GM19324 (cell line): ENCODE data around the gene CDC25C.
"Not testable (repeated sequence)": the region's sequence is repeated elsewhere in the genome, so short reads cannot be mapped to it uniquely, and the experiment has no call there.

Experiments used
- ATAC-seq: cut with Tn5 transposase; IDR thresholded peaks from one replicate; pipeline ENCODE4 v1.9.1; 2021; ENCODE audit warnings: mild to moderate bottlenecking, moderate library complexity; ENCODE audit not compliant: unreplicated experiment, low FRiP score

Gene CDC25C

GRCh38 chr5:138349852-138350562 lies 18.4 kb upstream of the CDC25C start:
- no peak for ATAC-seq

DNA sequence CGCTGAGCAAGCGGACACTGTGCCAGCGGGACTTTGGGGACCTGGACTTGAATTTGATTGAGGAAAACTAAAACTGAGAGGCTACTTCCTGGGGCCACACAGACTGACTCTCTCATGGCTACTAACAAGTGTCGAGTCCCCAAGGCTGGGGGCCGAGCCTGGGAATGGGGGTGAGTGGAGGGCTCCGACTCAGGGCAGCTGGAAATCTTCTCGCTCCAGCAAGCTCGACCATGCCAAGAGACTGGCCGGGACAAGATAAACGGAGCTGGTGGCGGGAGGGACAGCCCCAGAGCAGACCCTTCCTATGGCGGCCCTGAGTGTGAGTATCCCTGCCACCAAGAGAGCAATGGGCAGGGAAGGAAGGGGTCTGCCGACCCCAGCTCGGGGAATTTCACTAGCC lies 15.3 kb upstream of the CDC25C start:
- no peak for ATAC-seq

GRCh38 chr5:138344887-138345622 lies 13.5 kb upstream of the CDC25C start:
- no peak for ATAC-seq

- no peak for ATAC-seq
Observed at GRCh38 chr5:138340008-138340407, 8.4 kb upstream of the CDC25C start.

DNA sequence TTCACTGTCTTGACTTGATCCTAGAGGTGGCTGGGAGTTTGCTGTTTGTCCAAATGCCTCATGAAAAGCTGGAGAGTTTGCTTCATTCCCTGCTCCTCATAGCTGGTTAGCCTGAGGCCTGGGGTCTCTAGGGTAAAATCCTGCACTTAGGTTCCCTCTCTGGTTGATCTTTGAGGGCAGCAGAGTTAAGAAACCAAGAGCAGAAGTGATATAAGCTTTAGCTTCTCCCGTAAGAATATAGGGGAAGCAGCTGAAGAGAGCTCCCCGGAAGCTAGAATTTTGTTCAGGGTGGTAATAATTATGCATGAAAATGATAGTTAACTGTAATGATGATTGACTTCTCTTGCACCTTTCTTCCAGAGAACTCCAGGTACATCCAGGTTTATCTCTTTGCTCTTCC lies 7.9 kb upstream of the CDC25C start:
- no peak for ATAC-seq

DNA sequence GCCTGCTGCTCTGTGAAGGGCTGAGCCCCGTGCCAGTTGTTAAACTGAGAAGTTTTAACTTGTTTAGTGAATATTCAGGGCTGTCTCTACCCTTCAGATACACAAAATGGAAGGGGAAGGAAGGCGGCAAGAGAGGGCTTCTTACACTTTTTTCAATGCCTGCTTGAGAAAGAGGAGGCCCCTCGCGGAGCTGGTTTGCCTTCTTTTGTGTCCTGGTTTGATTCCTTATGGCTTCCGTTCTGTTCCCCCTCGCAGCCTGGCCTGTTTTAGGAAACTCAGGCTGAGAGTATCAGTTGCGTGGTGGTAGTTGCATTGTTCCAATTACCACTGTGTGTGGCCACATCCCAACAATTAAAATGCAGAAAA lies 7.5 kb upstream of the CDC25C start:
- ATAC-seq: no peak

- ATAC-seq: no peak
Observed at GRCh38 chr5:138338411-138339090, 6.9 kb upstream of the CDC25C start.

- ATAC-seq: peak; percentile 82
Observed at GRCh38 chr5:138337685-138338410, 6.2 kb upstream of the CDC25C start, which contains the start of gene FAM53C. TSS of gene FAM53C (plus strand) at chr5:138338266. CDS start at chr5:138341336, 3,070 bp downstream.

- ATAC-seq: peak; percentile 3
Observed at GRCh38 chr5:138336952-138337684, 5.5 kb upstream of the CDC25C start.

GRCh38 chr5:138334867-138335447 lies 3.4 kb upstream of the CDC25C start:
- no peak for ATAC-seq

GRCh38 chr5:138330813-138331448 lies 673 bp downstream of the CDC25C start:
- ATAC-seq: no peak

DNA sequence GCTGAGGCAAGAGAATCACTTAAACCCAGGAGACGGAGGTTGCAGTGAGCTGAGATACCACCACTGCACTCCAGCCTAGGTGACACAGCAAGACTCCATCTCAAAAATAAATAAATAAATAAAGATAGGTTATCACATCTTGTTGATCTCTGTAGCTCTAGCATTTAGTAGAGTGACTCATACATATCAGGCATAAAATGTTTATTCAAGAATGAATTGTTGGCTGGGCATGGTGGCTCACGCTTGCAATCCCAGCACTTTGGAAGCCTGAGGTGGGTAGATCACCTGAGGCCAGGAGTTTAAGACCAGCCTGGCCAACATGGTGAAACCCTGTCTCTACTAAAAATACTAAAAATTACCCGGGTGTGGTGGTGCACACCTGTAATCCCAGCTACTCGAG lies 13.4 kb downstream of the CDC25C start:
- ATAC-seq: not testable (repeated sequence)

GRCh38 chr5:138316355-138316754 lies 15.2 kb downstream of the CDC25C start:
- no peak for ATAC-seq

- ATAC-seq: no peak
Observed at GRCh38 chr5:138315751-138316278, 15.8 kb downstream of the CDC25C start.

DNA sequence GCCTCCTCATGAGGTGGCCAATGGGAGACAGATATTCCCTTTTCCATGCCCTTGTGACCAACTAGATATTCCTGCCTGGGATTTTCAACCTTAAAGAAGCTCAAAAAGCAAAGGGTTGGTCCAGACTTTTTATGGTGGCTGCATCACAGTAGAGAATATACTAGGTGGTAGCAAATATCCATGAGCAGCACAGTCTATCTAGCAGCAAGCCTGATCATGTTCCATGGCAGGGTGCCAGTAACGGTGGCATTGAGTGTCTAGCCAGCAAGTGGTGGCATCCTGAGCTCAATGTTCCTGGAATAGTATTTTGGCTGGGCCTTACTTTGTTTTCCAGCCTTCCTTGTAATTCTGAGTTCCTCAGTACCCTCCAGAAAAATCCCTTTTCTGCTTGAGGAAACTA lies 25.8 kb downstream of the CDC25C start:
- ATAC-seq: no peak

DNA sequence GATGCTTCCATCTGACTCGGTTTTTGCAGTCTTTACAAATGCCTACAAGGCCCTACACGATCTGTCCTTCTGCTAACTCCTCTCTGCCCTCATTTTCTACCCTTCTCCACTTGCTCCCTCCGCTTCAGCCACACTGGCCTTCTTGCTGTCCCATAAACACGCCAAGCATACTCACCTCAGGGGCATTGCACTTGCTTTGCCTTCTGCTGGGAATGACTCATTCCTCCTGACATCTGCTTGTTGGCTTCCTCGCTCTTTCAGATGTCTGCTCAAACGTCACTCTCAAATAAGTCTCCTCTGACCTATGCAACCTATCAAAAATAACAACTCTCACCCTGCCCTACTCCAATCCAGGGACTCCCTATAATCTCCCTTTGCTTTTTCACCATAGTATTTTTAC lies 28.2 kb downstream of the CDC25C start:
- ATAC-seq: no peak

GRCh38 chr5:138289296-138289695 lies 42.3 kb downstream of the CDC25C start:
- ATAC-seq: no peak

DNA sequence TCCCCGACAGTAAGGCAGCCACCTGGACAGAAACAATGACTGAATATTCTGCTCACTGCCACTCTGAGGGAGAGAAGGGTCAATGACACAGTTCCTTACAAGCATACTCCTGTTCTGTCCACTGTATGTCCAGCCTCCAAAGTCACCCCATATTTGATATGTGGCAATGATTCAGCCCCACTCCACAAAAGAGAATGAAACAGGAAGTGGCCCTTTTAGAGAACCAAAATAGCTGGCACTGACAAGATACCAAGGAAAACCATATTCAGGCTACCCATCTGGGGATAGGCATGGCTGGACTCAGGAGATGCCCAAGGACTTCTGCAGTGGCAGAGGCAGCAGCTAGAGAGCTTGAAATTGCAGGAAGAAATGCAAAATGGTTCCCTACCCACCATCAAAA lies 44.4 kb downstream of the CDC25C start:
- no peak for ATAC-seq
